K562 (cell line): ENCODE data around the gene JSRP1. TPM values are rescaled to one million over a fixed set of nuclear protein-coding genes. Genes with fewer than 3 reads are reported as not detected.
A peak's percentile ranks its signal among the peaks of the same experiment; 100 is the strongest.

ENCODE experiments used
- ATAC-seq: fragments of 200-7000 bp; cut with Tn5 transposase; 3 replicates; pipeline ENCODE4 v1.9.1; 2020; ENCODE audit warnings: moderate library complexity
- BruUV-seq: library from RNA; stranded (reverse); fragments of 400-500 nt; replicated peaks from 2 replicates; lab custom pipeline; 2021; lab: Mats Ljungman, UMichigan
- CTCF ChIA-PET: fragments of 300-600 bp; formaldehyde crosslinking; extraction: SDS; loops from one replicate; lab custom pipeline; 2021; ENCODE audit warnings: low intra/inter-chr PET ratio; lab: Yijun Ruan, JAX
- POLR2A ChIA-PET: fragments of 300-600, 350-650 bp; sonication (Branson Sonifier 250); formaldehyde crosslinking; extraction: SDS; loops from one replicate; lab custom pipeline; 2021; ENCODE audit warnings: antibody characterized with exemption, inconsistent platforms; lab: Yijun Ruan, JAX
- DNase-seq, 4 experiments: peaks; one replicate each; pipeline versions ENCODE4 v3.0.0 to v3.0.0-alpha.2; 2011 to 2018; ENCODE audit warnings: low spot score in 3 of 4, mixed read lengths in 3 of 4; ENCODE audit errors: extremely low read depth in 1 of 4
- FAIRE-seq: peaks from 2 replicates; lab custom pipeline; 2011; peaks lifted over from hg19 to GRCh38; lab: Jason Lieb, UNC
- H2AFZ ChIP-seq: 2 replicates; pipeline ENCODE4 v1.6.0; 2011; ENCODE audit warnings: low read depth, low read length, control low read depth, inconsistent platforms
- H3K27ac ChIP-seq: fragments of 200-600 bp; 3 replicates; pipeline ENCODE4 v1.8.0; 2011; ENCODE audit warnings: low read depth, mild to moderate bottlenecking, control low read depth, inconsistent platforms, low read length, moderate library complexity, mixed read lengths; ENCODE audit errors: extremely low read depth
- H3K27me3 ChIP-seq, 2 experiments: fragments of 300-600 bp in 1 of 2; 2 replicates in 1 of 2; 3 replicates in 1 of 2; pipeline versions ENCODE4 v1.6.0 to v1.8.0; 2011; ENCODE audit warnings: inconsistent platforms in 2 of 2, low read length in 2 of 2, mild to moderate bottlenecking in 1 of 2, mixed read lengths in 1 of 2, moderate library complexity in 1 of 2; ENCODE audit not compliant: control insufficient read depth in 2 of 2, insufficient read depth in 2 of 2
- H3K36me3 ChIP-seq: fragments of 300-600 bp; 3 replicates; pipeline ENCODE4 v1.8.0; 2011; ENCODE audit warnings: mild to moderate bottlenecking, low read length, inconsistent platforms; ENCODE audit not compliant: control insufficient read depth, insufficient read depth
- H3K4me1 ChIP-seq, 2 experiments: fragments of 200-600 bp in 1 of 2; replicated peaks in 1 of 2; 2 replicates in 1 of 2; 3 replicates in 1 of 2; pipeline versions ENCODE4 v1.5.1 to v1.8.0; 2011; ENCODE audit warnings: inconsistent platforms in 2 of 2, low read length in 2 of 2, mild to moderate bottlenecking in 1 of 2, mixed read lengths in 1 of 2, moderate library complexity in 1 of 2; ENCODE audit not compliant: control insufficient read depth in 2 of 2, insufficient read depth in 2 of 2
- H3K4me2 ChIP-seq: 2 replicates; pipeline ENCODE4 v1.6.1; 2011; ENCODE audit warnings: low read length, control low read depth, inconsistent platforms, mixed read lengths; ENCODE audit not compliant: insufficient read depth
- H3K4me3 ChIP-seq: fragments of 200-600 bp; sonication (generic), shearing (Covaris generic); 2 replicates; pipeline ENCODE4 v1.5.1; 2016; ENCODE audit warnings: control low read depth, inconsistent platforms
- H3K79me2 ChIP-seq: fragments of 200-600 bp; 3 replicates; pipeline ENCODE4 v1.8.0; 2011; ENCODE audit warnings: low read length, inconsistent platforms; ENCODE audit not compliant: control insufficient read depth, insufficient read depth
- H3K9ac ChIP-seq, 2 experiments: 2 replicates each; pipeline versions ENCODE4 v1.6.0 to v1.6.1; 2011; ENCODE audit warnings: low read depth in 2 of 2, low read length in 2 of 2, control low read depth in 1 of 2, inconsistent platforms in 1 of 2, mild to moderate bottlenecking in 1 of 2, mixed read lengths in 1 of 2; ENCODE audit not compliant: insufficient read depth in 1 of 2
- H3K9me1 ChIP-seq: one replicate; pipeline ENCODE4 v1.6.0; 2011; ENCODE audit warnings: inconsistent platforms, mild to moderate bottlenecking, low read length, moderate library complexity; ENCODE audit not compliant: control insufficient read depth, insufficient read depth
- H3K9me3 ChIP-seq: replicated peaks from 2 replicates; pipeline ENCODE4 v1.5.1; 2011; ENCODE audit warnings: low read depth, low read length, inconsistent platforms; ENCODE audit not compliant: control insufficient read depth, insufficient read depth
- H4K20me1 ChIP-seq: replicated peaks from 2 replicates; pipeline ENCODE4 v1.6.1; 2011; ENCODE audit warnings: low read length, inconsistent platforms, mixed read lengths; ENCODE audit not compliant: control insufficient read depth, insufficient read depth
- DDX20 ChIP-seq: fragments of 450-650 bp; IDR thresholded peaks from 2 replicates; pipeline ENCODE4 v1.6.1; 2016; ENCODE audit warnings: missing genetic modification characterization, low read depth, mild to moderate bottlenecking, missing compliant biosample characterization, moderate library complexity
- HMG20A ChIP-seq: fragments of 450-650 bp; formaldehyde crosslinking; conservative IDR thresholded peaks from 2 replicates; pipeline ENCODE4 v1.4.0; 2020; ENCODE audit warnings: mild to moderate bottlenecking, mixed read lengths
- HNRNPUL1 ChIP-seq: fragments of 200-400 bp; formaldehyde crosslinking; IDR thresholded peaks from 2 replicates; pipeline ENCODE4 v1.6.1; 2017; ENCODE audit warnings: low read length
- MAZ ChIP-seq, 2 experiments: fragments of 450-650 bp in 1 of 2; sonication (generic) in 1 of 2; formaldehyde crosslinking; IDR thresholded peaks in 1 of 2; conservative IDR thresholded peaks in 1 of 2; 2 replicates each; pipeline versions ENCODE4 v1.4.0 to v1.5.0; 2020; ENCODE audit warnings: mild to moderate bottlenecking in 1 of 2, missing genetic modification reagents in 1 of 2
- POLR2B ChIP-seq: fragments of 450-650 bp; IDR thresholded peaks from 2 replicates; pipeline ENCODE4 v1.6.1; 2018; ENCODE audit warnings: low read depth; ENCODE audit not compliant: partially characterized antibody
- RAD21 ChIP-seq, 2 experiments: fragments of 250-450 bp in 1 of 2; fragments of 450-650 bp in 1 of 2; sonication (Bioruptor Pico) in 1 of 2; formaldehyde crosslinking in 1 of 2; IDR thresholded peaks in 1 of 2; conservative IDR thresholded peaks in 1 of 2; 2 replicates each; pipeline versions ENCODE4 v1.4.0 to v1.8.0; 2020 to 2022; ENCODE audit warnings: mild to moderate bottlenecking in 2 of 2, moderate library complexity in 1 of 2
- RBM25 ChIP-seq: fragments of 200-400 bp; formaldehyde crosslinking; IDR thresholded peaks from 2 replicates; pipeline ENCODE4 v1.6.1; 2018; ENCODE audit warnings: low read length, low read depth, moderate library complexity; ENCODE audit not compliant: severe bottlenecking
- SAFB2 ChIP-seq: fragments of 200-400 bp; formaldehyde crosslinking; IDR thresholded peaks from 2 replicates; pipeline ENCODE4 v1.6.1; 2018; ENCODE audit warnings: borderline replicate concordance, low read length, low read depth, moderate library complexity; ENCODE audit not compliant: severe bottlenecking
- TAL1 ChIP-seq: fragments of 450-650 bp; IDR thresholded peaks from 2 replicates; pipeline ENCODE4 v1.6.1; 2016; ENCODE audit warnings: mild to moderate bottlenecking
- ZNF507 ChIP-seq: conservative IDR thresholded peaks from 2 replicates; pipeline ENCODE4 v1.6.1; 2017; ENCODE audit warnings: missing genetic modification characterization, missing compliant biosample characterization
- WGBS: fragments of 100-300 bp; shearing (Covaris generic); methylation state at CpG from one replicate; pipeline ENCODE4 v1.1.6; 2016; ENCODE audit warnings: low coverage, mixed read lengths; ENCODE audit not compliant: insufficient coverage; ENCODE audit errors: missing lambda C conversion rate; 5-methylcytosine and 5-hydroxymethylcytosine counted together
- in situ Hi-C: fragments of 300-500 bp; cut with MboI; formaldehyde crosslinking; loops from 4 replicates; pipeline ENCODE4 v1.15.0; 2018; ENCODE audit warnings: inconsistent platforms, mixed read lengths
- intact Hi-C: fragments of 100-400 bp; cut with micrococcal nuclease; formaldehyde crosslinking; loops from 2 replicates; pipeline ENCODE4 v1.14.2; 2022
- polyA plus RNA-seq, 8 experiments: library from polyadenylated mRNA; depleted of rRNA in 4 of 8; stranded (reverse) in 5 of 8; unstranded in 3 of 8; fragments of >200 nt; fragmentation: Nextera tagmentation in 2 of 8; fragmentation: Illumina TruSeq in 1 of 8; extraction: Ambion mirVana in 2 of 8; extraction: Trizol in 1 of 8; gene quantifications; 2 replicates each; pipeline versions ENCODE4 v1.2.1 to v1.2.3, GENCODE V29; 2011 to 2014; ENCODE audit warnings: inconsistent platforms in 1 of 8, missing spikeins in 1 of 8
- total RNA-seq, 7 experiments: library from RNA; depleted of rRNA in 6 of 7; stranded (reverse); fragments of >200 nt in 6 of 7; fragmentation: Illumina TruSeq in 2 of 7; extraction: Trizol in 2 of 7; gene quantifications; 2 replicates each; pipeline versions ENCODE4 v1.2.1 to v1.2.3, GENCODE V29; 2011 to 2021; ENCODE audit warnings: low replicate concordance in 1 of 7
- TF ChIP-seq, protein P1 (sequence below), 3 experiments: fragments of 200-800 bp in 1 of 3; sonication (Bioruptor generic) in 1 of 3; sonication (generic) in 1 of 3; formaldehyde crosslinking in 1 of 3; IDR thresholded peaks; 2 replicates each; pipeline versions ENCODE4 v1.6.1 to v1.8.0; 2016 to 2022; ENCODE audit warnings: mild to moderate bottlenecking in 2 of 3, missing compliant biosample characterization in 2 of 3, missing genetic modification characterization in 2 of 3, missing genetic modification reagents in 1 of 3
- TF ChIP-seq, protein P2 (sequence below): fragments of 250-450 bp; sonication (Bioruptor Pico); IDR thresholded peaks from 2 replicates; pipeline ENCODE4 v1.5.0; 2021; ENCODE audit warnings: mild to moderate bottlenecking, moderate library complexity
- TF ChIP-seq, protein P3 (sequence below): IDR thresholded peaks from 3 replicates; pipeline ENCODE4 v1.6.1; 2011; ENCODE audit warnings: borderline replicate concordance, mild to moderate bottlenecking; ENCODE audit not compliant: insufficient read length, insufficient read depth

The JSRP1 gene
- total and polyA plus RNA-seq, 9 of the 15 experiments (the other 6 are each of a cell fraction or from before 2014, with no cell fraction given): 0.08 to 1.2 (median 0.51) TPM; not detected in 4

DNA sequence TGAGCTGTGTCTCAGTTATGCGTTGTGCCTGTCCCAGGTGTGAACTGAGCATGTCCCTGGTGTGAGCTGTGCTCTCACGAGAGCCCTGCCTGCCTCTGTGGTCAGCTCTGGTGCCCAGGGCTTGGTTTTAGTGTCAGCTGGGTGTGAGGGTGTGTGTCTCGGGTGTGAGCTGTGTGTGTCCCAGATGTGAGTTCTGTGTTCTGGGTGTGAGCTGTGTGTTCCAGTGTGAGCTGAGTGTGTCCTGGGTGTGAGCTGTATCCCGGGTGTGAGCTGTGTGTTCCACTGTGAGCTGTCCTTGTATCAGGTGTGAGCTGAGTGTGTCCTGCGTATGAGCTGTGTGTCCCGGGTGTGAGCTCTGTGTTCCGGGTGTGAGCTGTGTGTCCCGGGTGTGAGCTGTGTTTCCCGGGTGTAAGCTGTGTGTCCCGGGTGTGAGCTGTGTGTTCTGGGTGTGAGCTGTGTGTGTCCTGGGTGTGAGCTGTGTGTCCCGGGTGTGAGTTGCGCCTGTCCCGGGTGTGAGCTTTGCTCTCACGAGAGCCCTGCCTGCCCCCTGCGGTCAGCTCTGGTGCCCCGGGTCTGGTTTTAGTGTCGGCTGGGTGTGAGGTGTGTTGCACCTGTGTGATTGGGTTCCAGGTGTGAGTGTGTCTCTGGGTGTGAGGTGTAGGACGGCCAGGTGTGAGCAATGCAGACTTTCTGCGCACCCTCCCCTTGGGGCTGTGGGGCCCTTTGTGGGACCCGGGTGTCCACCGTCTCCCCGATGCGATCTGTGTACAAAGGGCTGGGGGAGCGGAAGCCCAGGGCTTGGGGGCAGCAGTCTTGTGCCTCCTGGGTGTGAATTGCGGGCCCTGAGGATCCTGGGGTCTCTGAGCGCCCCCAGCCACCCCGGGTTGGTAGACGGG lies 32.8 kb upstream of the JSRP1 start:
- no peaks in the 10 kb centered on the region for H3K79me2 ChIP-seq
- no peaks in the 10 kb centered on the region for H4K20me1 ChIP-seq
- H3K9ac ChIP-seq: peak overlapping the region; percentile 18 to 90; a peak in 3 of 4 replicates
- peak overlapping the region; percentile 76; the same call in 1 of the 3 replicates for H3K27ac ChIP-seq
- BruUV-seq: no TSS peak
- WGBS: 62% methylated on average over 16 of the region's 28 CpGs
- no peaks in the 10 kb centered on the region for H3K36me3 ChIP-seq
- in situ Hi-C loops: no loop called here
- ATAC-seq: no peak; the same call in 1 of the 3 replicates
- POLR2A ChIA-PET: interaction anchor here (0.6 to 2.6 kb wide), 10 partner anchors 9 to 326 kb away, joined by 3 to 18 read pairs (median 4); partner anchors contain the start of gene LSM7
- peak overlapping the region; percentile 43; the same call in 1 of the 2 replicates for H3K4me3 ChIP-seq
- H3K4me1 ChIP-seq: peaks cover 10 to 43% of the 10 kb centered on the region in 2 experiments
- intact Hi-C loops: no loop called here
- FAIRE-seq: no peak
- H3K9me1 ChIP-seq: peaks cover 2% of the 10 kb centered on the region
- no peak for DNase-seq
- peak overlapping the region; percentile 87 for H2AFZ ChIP-seq
- no peaks in the 10 kb centered on the region for H3K27me3 ChIP-seq
- H3K9me3 ChIP-seq: no peaks in the 10 kb centered on the region
- CTCF ChIA-PET: no interaction called here
- H3K4me2 ChIP-seq: peak overlapping the region; percentile 26; the same call in 1 of the 2 replicates
- TF ChIP-seq TAL1 (no peak), SAFB2 (no peak), RAD21 (CRISPR knock-in tag; conservative IDR thresholded peaks at IDR 0.05 in 1 of 2, IDR thresholded peaks at IDR 0.05 in 1 of 2) (no peak), HMG20A (CRISPR knock-in tag) (no peak), ZNF507 (tag) (no peak), RBM25 (no peak), POLR2B (no peak), HNRNPUL1 (no peak), DDX20 (tag) (no peak), MAZ (CRISPR knock-in tag; conservative IDR thresholded peaks at IDR 0.05 in 1 of 2, IDR thresholded peaks at IDR 0.05 in 1 of 2) (0 out of 4 replicates have a peak, but pooled peaks of 1 of the 2 experiments have one; percentile 6)
- TF ChIP-seq, protein P1, sequence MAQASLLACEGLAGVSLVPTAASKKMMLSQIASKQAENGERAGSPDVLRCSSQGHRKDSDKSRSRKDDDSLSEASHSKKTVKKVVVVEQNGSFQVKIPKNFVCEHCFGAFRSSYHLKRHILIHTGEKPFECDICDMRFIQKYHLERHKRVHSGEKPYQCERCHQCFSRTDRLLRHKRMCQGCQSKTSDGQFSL (CRISPR knock-in tag; IDR thresholded peaks at IDR 0.05): peak; percentile 77
- TF ChIP-seq, protein P1 (tag; IDR thresholded peaks at IDR 0.05): no peak
- TF ChIP-seq, protein P2, sequence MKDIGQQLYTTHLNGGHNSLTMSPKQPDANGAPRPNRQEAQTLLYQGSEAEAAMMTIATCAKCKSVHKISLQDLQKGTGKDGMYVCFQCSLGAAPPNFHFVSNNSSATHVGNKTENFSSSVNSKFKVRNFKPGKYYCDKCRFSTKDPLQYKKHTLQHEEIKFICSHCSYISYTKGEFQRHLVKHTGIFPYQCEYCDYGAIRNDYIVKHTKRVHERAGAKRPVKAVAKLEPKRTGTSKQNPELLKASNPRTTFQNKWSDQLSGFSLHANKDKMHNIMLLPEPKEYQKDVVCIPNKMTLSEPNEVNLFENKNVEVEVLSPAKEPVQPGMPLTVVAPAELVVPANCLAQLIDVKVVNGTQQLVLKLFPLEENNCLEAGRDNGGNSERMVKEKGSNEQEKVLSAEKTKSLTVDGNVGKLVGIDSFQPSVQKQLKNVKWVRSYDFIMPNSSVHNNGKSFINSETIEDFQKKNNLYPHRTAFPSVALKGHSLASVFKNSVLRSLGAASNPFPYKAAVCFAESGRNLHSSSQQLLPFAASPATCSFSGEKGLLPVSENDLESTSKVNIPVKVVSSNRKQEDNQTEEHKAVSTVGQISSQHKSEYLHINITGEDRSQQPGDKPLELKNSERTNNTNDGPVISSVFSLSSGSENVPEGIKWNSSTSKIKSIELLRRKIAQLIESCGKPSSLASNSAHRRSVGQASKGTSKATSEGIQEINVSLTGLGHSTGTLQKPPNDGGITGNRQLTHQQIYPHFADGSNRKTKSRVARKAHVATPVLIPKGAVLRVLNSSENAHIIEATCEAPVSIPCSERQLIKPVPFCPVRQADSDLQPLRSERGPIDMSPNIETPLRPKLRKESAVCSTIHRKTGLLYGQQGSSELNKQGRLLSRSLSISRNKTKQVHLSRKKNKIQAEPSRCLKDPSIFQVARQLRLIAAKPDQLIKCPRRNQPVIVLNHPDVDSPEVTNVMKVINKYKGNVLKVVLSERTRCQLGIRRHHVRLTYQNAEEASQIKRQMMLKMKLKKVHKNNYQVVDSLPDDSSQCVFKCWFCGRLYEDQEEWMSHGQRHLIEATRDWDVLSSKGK (CRISPR knock-in tag): no peak
- TF ChIP-seq, protein P3, sequence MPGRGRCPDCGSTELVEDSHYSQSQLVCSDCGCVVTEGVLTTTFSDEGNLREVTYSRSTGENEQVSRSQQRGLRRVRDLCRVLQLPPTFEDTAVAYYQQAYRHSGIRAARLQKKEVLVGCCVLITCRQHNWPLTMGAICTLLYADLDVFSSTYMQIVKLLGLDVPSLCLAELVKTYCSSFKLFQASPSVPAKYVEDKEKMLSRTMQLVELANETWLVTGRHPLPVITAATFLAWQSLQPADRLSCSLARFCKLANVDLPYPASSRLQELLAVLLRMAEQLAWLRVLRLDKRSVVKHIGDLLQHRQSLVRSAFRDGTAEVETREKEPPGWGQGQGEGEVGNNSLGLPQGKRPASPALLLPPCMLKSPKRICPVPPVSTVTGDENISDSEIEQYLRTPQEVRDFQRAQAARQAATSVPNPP: no peak
